ENCODE measurements around the gene PAX5. TPM values are rescaled to one million over a fixed set of nuclear protein-coding genes. Genes with fewer than 3 reads are reported as not detected.

Gene PAX5
- total RNA-seq, 1 donor from 2014 or later = 0.32 TPM

GRCh38 chr9:36791222-36791950 lies 242.7 kb downstream of the PAX5 start:
- intact Hi-C loops (cut with micrococcal nuclease) = no loop called here

- intact Hi-C loops (cut with micrococcal nuclease) = no loop called here
These were observed 244.2 kb downstream of the PAX5 start for GRCh38 chr9:36789886-36790285.

- intact Hi-C loops (cut with micrococcal nuclease) = no loop called here
These were observed 245.5 kb downstream of the PAX5 start for GRCh38 chr9:36788534-36788933.

GRCh38 chr9:36787709-36788108 lies 246.4 kb downstream of the PAX5 start:
- intact Hi-C loops (cut with micrococcal nuclease) = no loop called here

Other genes starting within 250 kb of the PAX5 start
- gene ZCCHC7, start 86.3 kb upstream of the PAX5 start, total RNA-seq = 18.3 and 20.7 TPM in 2 replicates

All from T-helper 1 cell treated with Interleukin-12 subunit alpha and Interleukin-12 subunit beta and Interleukin-4 antibody, amounts not matched to agents 30 ng/mL and 1 ng/mL, for 36 hours (primary cell).